CD1c-positive myeloid dendritic cell (primary cell): ENCODE data around the gene AKAP6.

Experiments
- DNase-seq: peaks from one replicate; pipeline ENCODE4 v3.0.0-alpha.2; 2016; ENCODE audit errors: extremely low spot score

AKAP6 gene

GRCh38 chr14:32408018-32408417, 78.9 kb downstream of the AKAP6 start:
- no peak for DNase-seq

DNA sequence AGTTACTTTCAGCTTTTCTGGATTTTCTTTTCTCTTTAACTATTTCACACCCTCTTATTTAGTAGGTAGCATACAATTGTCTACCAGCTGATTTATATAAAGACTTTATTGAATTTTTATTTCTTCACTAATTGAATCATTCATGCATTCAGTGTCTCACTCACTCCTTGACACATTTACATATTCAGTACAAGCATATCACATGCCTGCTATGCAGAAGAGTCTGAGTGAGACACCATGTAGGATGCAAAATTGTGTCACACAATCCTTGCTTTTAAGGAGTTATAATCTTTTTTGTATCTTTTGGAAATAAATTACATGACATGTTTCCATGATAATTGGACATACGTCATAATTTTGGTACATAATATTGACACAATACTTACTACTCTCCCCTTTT, 83.0 kb downstream of the AKAP6 start:
- no peak for DNase-seq

- no peak for DNase-seq
These were observed 83.4 kb downstream of the AKAP6 start for GRCh38 chr14:32412532-32412931.

GRCh38 chr14:32413967-32414640, 85.0 kb downstream of the AKAP6 start:
- no peak for DNase-seq

DNA sequence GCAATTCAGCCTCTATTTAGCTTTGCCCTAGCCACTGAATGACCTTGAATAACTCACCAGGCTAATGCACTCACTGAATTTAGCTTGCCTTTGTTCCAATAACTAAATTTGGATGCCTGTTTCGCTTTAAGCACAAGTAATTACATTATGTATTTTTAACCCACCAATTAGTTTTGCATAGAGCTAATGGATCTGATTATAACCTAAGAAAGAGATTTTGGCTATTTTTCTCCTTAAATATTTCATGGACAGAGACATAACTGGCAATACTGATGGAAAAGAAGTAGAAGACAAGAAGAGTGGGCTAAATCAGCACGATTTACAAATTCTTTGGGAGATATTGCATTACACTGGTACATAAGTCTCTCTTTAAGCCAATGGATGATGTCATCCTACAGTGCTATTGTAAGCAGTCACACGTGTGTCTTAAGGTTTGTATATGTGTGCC, 85.7 kb downstream of the AKAP6 start:
- DNase-seq, result no peak

- no peak for DNase-seq
These were observed 89.0 kb downstream of the AKAP6 start for GRCh38 chr14:32417956-32418552.

DNA sequence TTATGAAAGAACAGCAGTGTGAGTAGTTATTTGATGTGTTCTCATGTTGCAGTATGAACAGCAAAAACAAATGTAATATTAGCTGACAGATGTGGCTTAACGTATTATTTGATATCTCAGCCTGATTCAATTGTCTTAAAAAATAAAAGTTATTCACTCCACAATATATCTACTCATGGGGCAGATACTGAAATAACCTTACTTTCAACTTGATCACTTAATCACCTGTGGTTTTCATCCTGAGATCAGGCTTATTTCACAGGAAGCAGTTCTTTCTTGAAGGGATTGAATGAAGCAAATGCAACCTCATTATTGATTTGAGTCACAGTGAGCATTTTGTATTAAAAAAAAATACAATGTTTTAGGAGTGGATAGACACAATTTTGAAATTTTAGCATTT, 90.3 kb downstream of the AKAP6 start:
- DNase-seq, result no peak

DNA sequence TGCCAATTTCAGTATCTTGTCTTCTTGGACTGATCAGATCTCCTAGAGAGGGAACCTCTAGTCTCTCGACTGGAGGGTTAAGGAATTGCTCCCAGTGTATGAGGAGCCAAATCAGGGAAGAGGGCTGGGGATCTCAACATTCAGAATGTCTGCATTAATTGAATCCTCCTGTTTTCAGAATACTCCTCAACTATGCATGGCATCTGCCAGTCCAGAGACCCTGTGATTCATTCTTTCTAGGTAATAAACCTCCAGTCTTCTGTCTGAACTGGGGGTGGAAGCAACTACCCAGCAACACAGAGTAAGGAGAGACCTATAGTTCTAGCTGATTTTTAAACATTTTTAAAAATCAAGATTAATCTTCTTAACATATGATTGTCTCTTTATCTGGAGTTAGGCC, 92.7 kb downstream of the AKAP6 start:
- no peak for DNase-seq

- DNase-seq, result no peak
These were observed 93.3 kb downstream of the AKAP6 start for GRCh38 chr14:32422440-32422839.

DNA sequence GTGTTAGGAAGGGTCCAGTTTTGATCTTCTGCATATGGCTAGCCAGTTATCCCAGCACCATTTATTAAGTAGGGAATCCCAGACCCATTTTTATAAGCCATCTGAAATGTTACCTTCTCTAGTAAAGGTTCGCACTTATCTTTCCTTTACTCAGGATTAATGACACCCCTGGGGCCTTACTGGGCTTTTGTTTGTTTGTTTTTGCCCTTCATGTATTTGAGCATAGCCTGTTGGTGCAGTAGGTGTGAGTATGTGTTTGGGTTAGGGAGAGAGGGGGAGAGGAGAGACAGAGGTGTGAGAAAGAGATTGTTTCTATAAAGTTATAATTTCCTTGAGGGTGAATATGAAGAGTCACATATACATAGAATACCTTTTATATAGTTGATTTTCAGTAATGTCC, 96.9 kb downstream of the AKAP6 start:
- no peak for DNase-seq

DNA sequence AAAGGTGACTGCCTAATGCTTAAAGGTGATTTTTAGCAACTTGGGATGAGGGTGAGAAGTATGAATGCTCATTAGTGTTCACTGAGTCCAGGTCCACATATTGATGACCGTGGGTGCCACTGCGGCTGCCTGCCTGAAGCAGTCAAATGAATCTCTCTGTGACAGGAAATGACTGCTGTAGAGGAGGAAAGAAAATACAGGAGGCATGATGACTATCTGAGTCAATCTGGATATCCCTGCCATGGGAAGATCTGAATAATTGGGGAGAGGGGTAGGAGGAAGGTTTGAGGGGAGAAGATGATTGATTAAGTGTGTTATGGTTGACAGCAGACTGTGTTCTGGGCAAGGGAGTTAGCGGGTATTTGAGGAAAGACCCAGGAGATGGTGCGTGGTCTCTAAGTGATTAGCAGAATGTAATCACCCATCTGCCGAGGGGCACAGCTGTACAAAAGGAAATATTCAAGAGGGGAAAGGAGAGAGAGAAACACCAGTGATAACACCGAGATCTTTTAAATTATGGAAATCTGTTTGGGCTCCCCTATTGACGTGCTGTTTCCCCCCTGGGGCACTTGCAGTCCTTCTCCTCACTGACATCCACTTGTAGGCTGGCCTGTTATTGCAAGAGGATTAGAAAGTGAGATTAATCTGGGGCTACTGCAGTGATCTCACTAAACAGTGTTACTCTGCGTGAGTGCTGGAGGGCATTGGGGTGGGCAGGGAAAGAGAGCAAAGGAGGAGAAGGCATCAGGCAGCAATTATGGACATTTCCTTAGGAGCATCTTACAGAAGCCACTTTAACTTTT, 97.7 kb downstream of the AKAP6 start:
- DNase-seq, result no peak

DNA sequence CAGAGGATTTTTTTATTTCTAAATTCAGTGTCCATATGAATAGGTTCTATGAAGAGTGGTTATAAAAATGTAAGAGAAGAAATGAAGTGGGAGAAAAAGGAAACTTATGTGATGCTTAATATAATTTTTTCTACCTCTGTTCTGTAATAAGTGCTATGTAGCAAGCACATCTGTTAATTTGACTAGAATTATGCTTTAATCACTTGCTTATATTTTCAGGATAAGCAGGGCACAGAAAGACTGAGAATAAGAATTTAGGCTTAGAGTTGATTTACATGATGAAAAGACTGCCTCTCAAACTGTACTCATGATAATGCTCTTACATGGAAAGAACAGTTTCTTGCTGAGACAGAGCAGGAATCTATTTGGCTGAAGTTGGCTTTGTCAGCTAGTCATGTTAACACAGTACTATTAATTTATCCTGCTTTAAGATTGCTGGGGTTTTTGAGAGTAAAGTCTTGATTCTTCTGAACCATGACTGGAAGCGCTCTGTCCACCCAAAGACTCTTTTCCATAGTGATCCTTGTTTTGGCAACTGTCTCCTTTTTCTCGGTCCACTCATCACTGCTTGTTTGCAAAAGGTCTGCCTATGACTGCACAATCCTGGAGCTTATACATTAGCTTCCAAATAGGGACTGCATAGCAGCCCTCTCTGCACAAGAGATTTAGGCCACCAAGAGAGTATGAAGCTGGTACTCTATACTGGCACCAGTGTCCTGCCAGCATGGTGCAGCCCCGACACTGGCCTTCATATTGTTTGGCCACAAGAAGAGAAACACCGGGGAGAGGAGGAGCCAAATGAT, 98.8 kb downstream of the AKAP6 start:
- no peak for DNase-seq

DNA sequence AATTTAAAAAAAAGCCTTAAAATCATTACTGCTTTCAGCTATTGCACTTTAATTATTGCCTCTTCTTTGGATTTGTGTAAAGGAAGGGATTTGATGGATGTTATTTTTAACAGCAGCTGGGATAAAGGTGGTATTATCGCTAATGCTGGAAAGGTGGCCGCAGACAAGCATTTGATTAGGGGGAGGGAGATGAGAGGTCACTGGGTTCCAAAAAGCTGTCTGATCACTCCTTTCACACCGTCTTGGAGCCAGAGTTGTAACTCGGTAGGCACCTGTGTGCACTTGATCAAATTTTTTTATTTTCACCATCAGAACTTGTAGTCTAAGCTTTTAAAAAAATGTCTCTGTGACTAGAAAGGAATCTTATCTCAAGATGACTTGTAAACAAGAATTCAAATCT, 99.8 kb downstream of the AKAP6 start:
- no peak for DNase-seq

- no peak for DNase-seq
These were observed 101.2 kb downstream of the AKAP6 start for GRCh38 chr14:32430326-32430725.

GRCh38 chr14:32432813-32433538, 103.9 kb downstream of the AKAP6 start:
- no peak for DNase-seq

GRCh38 chr14:32434180-32434579, 105.1 kb downstream of the AKAP6 start:
- no peak for DNase-seq

DNA sequence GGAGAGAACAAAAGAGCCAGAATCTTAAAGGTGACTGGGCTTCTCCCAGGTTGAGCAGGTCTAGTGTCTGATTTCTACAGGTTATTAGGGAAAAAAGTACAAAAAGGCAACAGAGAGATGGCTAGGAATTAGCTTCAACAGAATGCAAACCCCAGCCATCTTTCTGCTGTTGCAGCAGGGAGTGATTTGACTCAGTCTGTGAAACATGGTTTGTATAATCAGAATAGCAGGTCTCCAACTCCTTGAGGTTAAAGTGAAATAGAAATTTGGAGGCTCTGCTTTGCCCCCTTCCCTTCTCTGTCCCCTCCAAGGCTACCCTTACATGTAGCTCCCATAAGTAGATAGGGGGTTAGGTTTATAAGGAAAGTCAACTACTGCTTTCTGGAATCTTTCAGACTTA, 105.8 kb downstream of the AKAP6 start:
- no peak for DNase-seq

- no peak for DNase-seq
These were observed 106.3 kb downstream of the AKAP6 start for GRCh38 chr14:32435411-32435810.

DNA sequence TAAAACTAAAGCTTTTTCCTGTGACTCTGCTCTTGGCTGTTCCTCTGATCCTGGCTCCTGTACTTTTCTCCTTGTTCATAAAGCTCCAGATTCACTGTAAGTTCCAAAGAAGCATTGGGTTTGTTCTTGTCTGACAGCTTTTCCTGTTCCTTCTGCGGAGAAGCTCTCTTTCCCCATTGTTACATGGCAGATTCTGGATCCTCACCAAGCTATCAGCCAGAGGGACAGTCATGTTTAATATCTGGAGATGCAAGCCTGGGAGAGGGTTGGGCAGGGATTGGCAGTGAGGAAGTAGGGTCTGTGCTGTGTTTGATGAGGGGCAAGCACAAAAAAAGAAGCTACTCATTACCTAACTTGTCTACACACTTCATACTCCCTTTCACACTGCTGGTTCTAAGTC, 107.9 kb downstream of the AKAP6 start:
- DNase-seq, result no peak

DNA sequence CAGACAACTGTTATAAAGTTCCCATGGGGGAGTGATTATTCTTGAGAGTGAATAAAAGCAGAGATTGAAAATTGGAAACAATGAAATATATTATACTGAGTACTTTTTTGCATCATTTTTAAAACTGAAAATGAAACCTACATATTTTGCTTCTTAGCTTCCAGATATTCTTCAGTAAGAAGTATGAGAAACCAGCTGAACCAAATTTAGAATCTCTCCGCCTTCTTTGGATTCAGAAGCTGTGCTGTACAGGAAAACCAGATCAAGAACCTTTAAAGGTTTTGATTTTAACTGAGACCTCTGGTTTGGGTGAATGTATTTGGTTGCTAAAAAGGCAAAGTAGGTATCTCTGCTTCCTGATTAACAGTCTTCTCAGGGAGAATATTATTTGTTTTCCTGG, 109.4 kb downstream of the AKAP6 start:
- DNase-seq, result no peak

- no peak for DNase-seq
These were observed 115.0 kb downstream of the AKAP6 start for GRCh38 chr14:32443890-32444661.
